B cell (primary cell): ENCODE data around the gene METTL24. TPM values are rescaled to one million over a fixed set of nuclear protein-coding genes. Genes with fewer than 3 reads are reported as not detected.

ENCODE experiments used
- ATAC-seq: fragments of 200-7000 bp; cut with Tn5 transposase; one replicate; pipeline ENCODE4 v1.10.0; 2021; ENCODE audit warnings: low read depth, mild to moderate bottlenecking, moderate number of reproducible peaks, moderate library complexity
- CTCF ChIA-PET: fragments of 350-600 bp; sonication (Branson Sonifier 250); formaldehyde crosslinking; loops from one replicate; lab custom pipeline; 2021; ENCODE audit warnings: antibody characterized with exemption, inconsistent platforms; lab: Charles Lee
- POLR2A ChIA-PET: fragments of 350-600 bp; sonication (Branson Sonifier 250); formaldehyde crosslinking; loops from one replicate; lab custom pipeline; 2021; ENCODE audit warnings: antibody characterized with exemption; lab: Charles Lee
- DNase-seq: peaks from one replicate; pipeline ENCODE4 v3.0.0; 2013
- H2AFZ ChIP-seq: 2 replicates; pipeline ENCODE4 v1.6.1; 2012; ENCODE audit warnings: mild to moderate bottlenecking, low read depth, low read length; ENCODE audit not compliant: insufficient read depth, poor library complexity, severe bottlenecking
- H3K27ac ChIP-seq, 2 donors: 1 replicate in 1 of 2; 2 replicates in 1 of 2; pipeline ENCODE4 v1.5.1; 2012 to 2013; ENCODE audit warnings: low read length in 2 of 2, mild to moderate bottlenecking in 2 of 2, moderate library complexity in 1 of 2
- H3K27me3 ChIP-seq, 4 experiments: fragments of 200-600 bp in 1 of 4; sonication (generic) in 1 of 4; replicated peaks in 1 of 4; 1 replicate in 2 of 4; 2 replicates in 2 of 4; pipeline versions ENCODE4 v1.6.1 to v1.7.0; 2013 to 2016; ENCODE audit warnings: low read length in 3 of 4, mild to moderate bottlenecking in 2 of 4, mixed read lengths in 1 of 4, moderate library complexity in 1 of 4; ENCODE audit not compliant: insufficient read depth in 4 of 4, control insufficient read depth in 3 of 4; ENCODE audit errors: control extremely low read depth in 1 of 4
- H3K36me3 ChIP-seq, 2 experiments: replicated peaks in 1 of 2; 1 replicate in 1 of 2; 2 replicates in 1 of 2; pipeline versions ENCODE4 v1.6.1 to v1.7.1; 2013; ENCODE audit warnings: low read length in 1 of 2; ENCODE audit not compliant: insufficient read depth in 2 of 2, control insufficient read depth in 1 of 2; ENCODE audit errors: control extremely low read depth in 1 of 2, extremely low read depth in 1 of 2
- H3K4me1 ChIP-seq, 2 donors: fragments of 200-600 bp in 1 of 2; sonication (generic) in 1 of 2; 1 replicate in 1 of 2; 2 replicates in 1 of 2; pipeline versions ENCODE4 v1.5.1 to v1.6.1; 2013 to 2017; ENCODE audit warnings: low read length in 2 of 2; ENCODE audit not compliant: control insufficient read depth in 2 of 2, insufficient read depth in 2 of 2
- H3K4me2 ChIP-seq: replicated peaks from 2 replicates; pipeline ENCODE3; 2012; ENCODE audit warnings: mild to moderate bottlenecking, low read depth, low read length; ENCODE audit not compliant: poor library complexity, severe bottlenecking
- H3K4me3 ChIP-seq, 5 experiments: fragments of 200-600 bp in 1 of 5; sonication (generic) in 1 of 5; 1 replicate in 3 of 5; 2 replicates in 2 of 5; pipeline versions ENCODE4 v1.5.1 to v1.7.0; 2011 to 2016; ENCODE audit warnings: low read length in 4 of 5, mild to moderate bottlenecking in 4 of 5, low read depth in 2 of 5, control low read depth in 1 of 5, moderate library complexity in 1 of 5; ENCODE audit not compliant: insufficient read depth in 1 of 5; ENCODE audit errors: control extremely low read depth in 1 of 5, extremely low read depth in 1 of 5
- H3K79me2 ChIP-seq: fragments of 200-600 bp; sonication (generic); one replicate; pipeline ENCODE4 v1.6.0; 2016; ENCODE audit warnings: low read length; ENCODE audit not compliant: control insufficient read depth, insufficient read depth
- H3K9ac ChIP-seq: fragments of 200-600 bp; sonication (generic); 2 replicates; pipeline ENCODE4 v1.6.1; 2017; ENCODE audit warnings: mild to moderate bottlenecking, low read length, moderate library complexity
- H3K9me3 ChIP-seq, 3 donors: one replicate each; pipeline versions ENCODE4 v1.6.1 to v1.7.1; 2013; ENCODE audit warnings: low read length in 2 of 3; ENCODE audit not compliant: control insufficient read depth in 2 of 3, insufficient read depth in 1 of 3; ENCODE audit errors: control extremely low read depth in 1 of 3
- H4K20me1 ChIP-seq: 2 replicates; pipeline ENCODE4 v1.6.0; 2012; ENCODE audit warnings: mild to moderate bottlenecking, low read length; ENCODE audit not compliant: insufficient read depth, control insufficient read depth, poor library complexity, severe bottlenecking
- H3K27ac Mint-ChIP-seq: one replicate; pipeline ENCODE4 v1.8.0; 2021; ENCODE audit warnings: mixed read lengths
- H3K27me3 Mint-ChIP-seq: one replicate; pipeline ENCODE4 v1.8.0; 2021; ENCODE audit warnings: mixed read lengths
- H3K4me1 Mint-ChIP-seq: one replicate; pipeline ENCODE4 v1.8.0; 2021; ENCODE audit warnings: mixed read lengths
- H3K4me3 Mint-ChIP-seq: one replicate; pipeline ENCODE4 v1.8.0; 2021; ENCODE audit warnings: mixed read lengths
- H3K9me3 Mint-ChIP-seq: one replicate; pipeline ENCODE4 v1.8.0; 2022; ENCODE audit warnings: mixed read lengths; ENCODE audit not compliant: insufficient read depth
- EZH2 ChIP-seq: IDR thresholded peaks from 2 replicates; pipeline ENCODE4 v1.6.1; 2012; ENCODE audit warnings: borderline replicate concordance, low read depth, mild to moderate bottlenecking, moderate library complexity, low read length; ENCODE audit not compliant: insufficient read depth, poor library complexity, severe bottlenecking
- WGBS: methylation state at CpG from one replicate; pipeline ENCODE4 v1.1.5; 2013; ENCODE audit warnings: missing lambda C conversion rate; ENCODE audit not compliant: insufficient coverage; 5-methylcytosine and 5-hydroxymethylcytosine counted together
- intact Hi-C: fragments of 100-400 bp; cut with micrococcal nuclease; formaldehyde crosslinking; loops from one replicate; pipeline ENCODE4 v1.10.0; 2022
- polyA plus RNA-seq: library from polyadenylated mRNA; depleted of rRNA; stranded (reverse); fragments of >200 nt; gene quantifications from 2 replicates; pipeline ENCODE4 v1.2.3, GENCODE V29; 2012
- total RNA-seq, 2 donors: library from RNA; stranded (reverse); fragments of 120-200 nt in 1 of 2; gene quantifications; 1 replicate in 1 of 2; 2 replicates in 1 of 2; pipeline versions ENCODE4 v1.2.3 to v1.2.4, GENCODE V29; 2013 to 2022
- TF ChIP-seq, protein P1 (sequence below): fragments of 200-600 bp; IDR thresholded peaks from one replicate; pipeline ENCODE4 v1.8.0; 2022; ENCODE audit warnings: antibody characterized with exemption, mild to moderate bottlenecking

Gene METTL24
- total and polyA plus RNA-seq, 2 donors (not counting 1 experiment from before 2014, with no cell fraction given): not detected

DNA sequence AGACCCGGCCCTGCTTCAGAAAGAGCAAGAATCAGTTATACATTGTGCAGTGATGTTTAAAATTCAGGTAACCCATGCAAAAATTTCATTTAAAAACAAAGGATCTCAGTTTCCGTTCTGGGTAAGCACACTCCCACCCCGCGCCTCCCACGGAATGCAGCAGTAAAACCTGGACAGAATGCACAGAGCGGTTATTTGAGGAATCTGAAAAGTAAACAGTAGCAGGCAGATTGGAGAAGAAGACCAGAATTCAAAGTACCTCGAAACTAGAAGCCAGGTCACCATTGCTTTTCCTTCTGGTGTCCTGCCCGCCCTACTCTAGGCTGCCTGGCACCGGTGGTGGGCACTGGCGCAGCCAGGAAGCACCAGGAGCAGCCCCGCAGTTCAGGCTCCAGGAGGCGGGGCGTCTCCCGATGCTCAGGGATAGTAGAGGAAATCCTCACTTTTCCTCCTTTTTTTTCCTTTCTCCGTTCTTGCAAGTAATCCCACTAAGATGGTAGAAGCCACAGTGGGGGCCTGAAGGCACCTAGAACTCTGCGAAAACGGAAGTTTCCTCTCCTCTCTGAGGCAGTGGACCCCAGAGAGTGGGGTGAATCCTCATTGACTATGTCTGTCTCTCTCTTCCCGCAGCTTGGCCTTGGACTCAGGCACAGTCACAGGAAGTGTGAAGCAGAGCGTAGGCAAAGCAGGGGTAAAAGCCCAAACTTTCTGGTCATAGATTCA, 28.3 kb downstream of the METTL24 start:
- ChIA-PET CTCF (no interaction called here), POLR2A (no interaction called here)
- H3K27ac ChIP-seq: no peak overlapping the region
- no peaks in the 10 kb centered on the region for H3K36me3 ChIP-seq
- WGBS: 96% methylated on average over 11 of the region's 19 CpGs
- DNase-seq: no peak
- H3K27me3 ChIP-seq: no peaks in the 10 kb centered on the region
- no peak overlapping the region for H3K9ac ChIP-seq
- TF ChIP-seq, protein P1, sequence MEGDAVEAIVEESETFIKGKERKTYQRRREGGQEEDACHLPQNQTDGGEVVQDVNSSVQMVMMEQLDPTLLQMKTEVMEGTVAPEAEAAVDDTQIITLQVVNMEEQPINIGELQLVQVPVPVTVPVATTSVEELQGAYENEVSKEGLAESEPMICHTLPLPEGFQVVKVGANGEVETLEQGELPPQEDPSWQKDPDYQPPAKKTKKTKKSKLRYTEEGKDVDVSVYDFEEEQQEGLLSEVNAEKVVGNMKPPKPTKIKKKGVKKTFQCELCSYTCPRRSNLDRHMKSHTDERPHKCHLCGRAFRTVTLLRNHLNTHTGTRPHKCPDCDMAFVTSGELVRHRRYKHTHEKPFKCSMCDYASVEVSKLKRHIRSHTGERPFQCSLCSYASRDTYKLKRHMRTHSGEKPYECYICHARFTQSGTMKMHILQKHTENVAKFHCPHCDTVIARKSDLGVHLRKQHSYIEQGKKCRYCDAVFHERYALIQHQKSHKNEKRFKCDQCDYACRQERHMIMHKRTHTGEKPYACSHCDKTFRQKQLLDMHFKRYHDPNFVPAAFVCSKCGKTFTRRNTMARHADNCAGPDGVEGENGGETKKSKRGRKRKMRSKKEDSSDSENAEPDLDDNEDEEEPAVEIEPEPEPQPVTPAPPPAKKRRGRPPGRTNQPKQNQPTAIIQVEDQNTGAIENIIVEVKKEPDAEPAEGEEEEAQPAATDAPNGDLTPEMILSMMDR: no peak
- no peak for TF ChIP-seq EZH2
- intact Hi-C loops: no loop called here
- no peaks in the 10 kb centered on the region for H3K9me3 ChIP-seq
- peaks cover 3% of the 10 kb centered on the region for H3K27me3 Mint-ChIP-seq
- H4K20me1 ChIP-seq: no peaks in the 10 kb centered on the region
- no peak overlapping the region for H3K4me2 ChIP-seq
- H3K79me2 ChIP-seq: no peaks in the 10 kb centered on the region
- no peaks in the 10 kb centered on the region for H3K4me1 ChIP-seq
- H3K4me3 Mint-ChIP-seq: no peak overlapping the region
- ATAC-seq: no peak
- no peaks in the 10 kb centered on the region for H3K9me3 Mint-ChIP-seq
- H3K4me3 ChIP-seq: no peak overlapping the region
- no peak overlapping the region for H3K27ac Mint-ChIP-seq
- H3K4me1 Mint-ChIP-seq: no peaks in the 10 kb centered on the region
- no peak overlapping the region for H2AFZ ChIP-seq

DNA sequence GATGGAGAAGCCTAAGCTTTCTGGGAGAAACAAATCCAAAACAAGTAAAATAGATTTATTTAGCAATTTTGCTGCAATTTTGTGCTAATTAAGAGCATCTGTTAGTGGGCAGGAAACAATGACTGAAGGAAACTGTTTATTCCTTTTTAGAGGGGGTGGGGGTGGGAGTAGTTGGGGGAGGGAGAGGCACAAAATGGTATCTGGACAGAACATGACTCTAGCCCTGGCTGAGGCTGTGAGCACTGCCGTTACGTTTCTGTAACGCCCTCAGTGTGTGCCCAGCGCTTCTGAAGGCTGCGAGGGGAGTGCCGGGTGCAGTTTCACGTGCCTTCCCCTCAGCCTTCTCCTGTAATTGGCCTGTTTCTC, 28.8 kb downstream of the METTL24 start:
- H3K4me2 ChIP-seq: no peak overlapping the region
- WGBS: 97% methylated on average over 6 of the region's 7 CpGs
- no peaks in the 10 kb centered on the region for H3K79me2 ChIP-seq
- H3K9ac ChIP-seq: no peak overlapping the region
- no peaks in the 10 kb centered on the region for H3K9me3 Mint-ChIP-seq
- H3K27ac Mint-ChIP-seq: no peak overlapping the region
- intact Hi-C loops: no loop called here
- ChIA-PET POLR2A (no interaction called here), CTCF (no interaction called here)
- no peaks in the 10 kb centered on the region for H3K4me1 Mint-ChIP-seq
- no peaks in the 10 kb centered on the region for H3K27me3 ChIP-seq
- H2AFZ ChIP-seq: no peak overlapping the region
- no peak for DNase-seq
- no peaks in the 10 kb centered on the region for H4K20me1 ChIP-seq
- H3K4me3 ChIP-seq: no peak overlapping the region
- no peak overlapping the region for H3K27ac ChIP-seq
- no peaks in the 10 kb centered on the region for H3K4me1 ChIP-seq
- no peaks in the 10 kb centered on the region for H3K36me3 ChIP-seq
- TF ChIP-seq EZH2: no peak
- TF ChIP-seq, protein P1: no peak
- no peak overlapping the region for H3K4me3 Mint-ChIP-seq
- no peaks in the 10 kb centered on the region for H3K9me3 ChIP-seq
- peaks cover 3% of the 10 kb centered on the region for H3K27me3 Mint-ChIP-seq
- no peak for ATAC-seq
